CMK (cell line): Measurements from ENCODE around the gene TXLNB.
"Not testable (repeated sequence)": the region's sequence is repeated elsewhere in the genome, so short reads cannot be mapped to it uniquely, and the experiment has no call there.

ENCODE experiments used
- DNase-seq: peaks from one replicate; pipeline ENCODE4 v3.0.0-alpha.2; 2010; ENCODE audit warnings: low read depth

The TXLNB gene

DNA sequence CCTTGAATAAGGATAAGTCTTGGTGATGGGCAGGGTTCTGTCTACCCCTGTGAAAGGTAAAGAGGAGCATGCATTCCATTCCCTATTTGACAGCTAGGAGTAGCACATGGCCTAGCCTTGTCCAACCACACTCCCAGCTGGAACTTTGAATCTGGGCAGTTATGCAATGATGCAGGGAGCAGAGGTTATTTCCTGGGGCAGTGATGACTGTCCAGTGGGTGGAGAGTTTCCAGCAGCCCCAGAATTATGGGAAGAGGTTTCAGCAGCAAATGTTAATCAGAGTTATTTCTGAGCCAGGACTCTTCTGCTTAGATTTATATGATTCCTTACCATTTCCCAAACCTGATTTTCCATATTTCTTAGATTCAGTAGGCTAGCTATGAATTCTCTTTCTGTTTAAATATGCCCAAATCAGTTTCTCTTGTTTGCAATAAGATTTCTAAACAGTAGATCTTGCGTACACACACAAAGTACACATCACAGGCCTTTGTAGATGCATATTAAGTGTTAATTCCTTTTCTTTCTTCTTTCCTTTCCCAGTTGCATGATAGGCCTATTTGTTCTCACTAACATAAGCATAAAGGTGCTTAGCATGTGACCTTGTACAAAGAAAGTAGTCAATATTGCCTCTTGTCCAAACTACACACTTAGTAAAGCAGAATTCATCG, 17.3 kb upstream of the TXLNB start:
- DNase-seq: no peak

DNA sequence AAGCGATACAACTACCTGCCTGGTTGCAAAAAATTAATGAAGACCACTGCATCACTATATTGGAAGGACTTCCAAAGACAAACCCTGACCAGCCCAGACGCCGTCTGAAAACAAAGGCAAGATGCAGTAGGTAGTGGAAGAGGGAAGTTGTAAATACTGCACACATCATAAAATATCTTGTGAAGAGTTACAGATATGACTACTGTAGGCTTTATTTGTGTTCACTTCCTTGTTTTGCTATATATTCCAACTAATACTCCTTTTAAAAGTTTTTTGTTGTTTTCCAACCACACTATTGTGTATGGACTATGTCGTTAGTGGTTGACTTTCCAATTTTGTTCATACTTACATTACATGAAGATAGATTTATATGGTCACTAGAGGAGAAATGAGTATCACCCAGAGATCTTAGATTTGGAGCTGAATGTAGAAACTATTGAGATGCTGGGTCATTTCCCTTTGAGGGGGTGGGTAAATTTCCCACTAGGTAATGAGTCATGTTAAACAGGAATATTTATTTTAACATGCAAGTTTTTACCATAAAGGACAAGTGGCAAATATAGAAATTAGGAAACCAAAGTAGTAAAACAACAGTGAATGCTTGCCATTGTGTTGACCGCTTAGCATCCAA, 16.6 kb upstream of the TXLNB start:
- no peak for DNase-seq

DNA sequence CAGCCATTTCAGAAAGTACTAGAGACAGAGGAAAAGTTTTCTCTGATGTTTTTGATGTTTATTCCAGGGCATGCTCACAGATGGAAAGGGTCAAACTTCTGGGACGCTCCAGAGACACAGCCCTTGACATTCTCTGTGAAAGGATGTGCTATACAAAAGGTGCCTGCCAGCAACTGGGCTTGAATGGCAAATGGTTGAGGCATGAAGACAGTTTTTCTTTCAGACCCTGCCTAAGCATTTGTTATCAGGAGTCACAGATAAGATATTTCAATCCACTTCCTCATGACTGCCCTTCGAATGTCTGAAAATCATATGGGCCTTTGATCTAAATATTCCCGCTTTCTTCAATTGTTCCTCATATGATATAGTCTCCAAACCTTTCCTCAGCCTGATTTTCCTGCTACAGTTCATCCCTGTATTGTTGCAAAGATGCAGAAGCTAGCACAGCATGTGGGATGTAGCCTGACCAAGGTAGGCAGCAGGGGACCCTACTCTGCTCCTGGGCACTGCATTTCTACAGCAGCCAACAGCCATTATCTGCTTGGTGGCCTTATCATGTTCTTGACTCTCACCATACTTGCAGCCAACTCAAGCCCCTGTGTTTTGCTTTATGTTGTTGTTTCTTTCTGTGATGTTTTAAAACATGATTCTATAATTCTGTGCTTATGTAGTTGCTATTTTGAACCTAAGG, 14.6 kb upstream of the TXLNB start:
- DNase-seq: no peak

DNA sequence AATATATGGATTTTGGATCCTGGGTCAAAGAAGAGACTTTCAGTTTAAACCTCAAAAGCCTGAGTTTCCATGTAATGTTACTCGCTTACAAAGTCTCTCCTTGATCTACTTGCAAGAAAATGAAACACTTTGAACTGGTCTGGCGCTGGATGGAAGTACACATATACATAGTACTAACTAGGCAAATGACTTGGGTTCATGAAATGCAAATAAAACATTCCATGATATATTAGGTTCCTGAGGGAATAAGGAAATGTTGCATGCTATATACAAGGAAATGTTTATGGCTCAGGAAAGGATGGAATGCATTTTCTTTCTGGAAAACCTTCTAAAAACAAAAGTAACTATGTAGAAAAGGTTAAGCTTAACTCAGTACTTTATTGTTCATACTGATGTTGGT, 11.4 kb upstream of the TXLNB start:
- no peak for DNase-seq

DNA sequence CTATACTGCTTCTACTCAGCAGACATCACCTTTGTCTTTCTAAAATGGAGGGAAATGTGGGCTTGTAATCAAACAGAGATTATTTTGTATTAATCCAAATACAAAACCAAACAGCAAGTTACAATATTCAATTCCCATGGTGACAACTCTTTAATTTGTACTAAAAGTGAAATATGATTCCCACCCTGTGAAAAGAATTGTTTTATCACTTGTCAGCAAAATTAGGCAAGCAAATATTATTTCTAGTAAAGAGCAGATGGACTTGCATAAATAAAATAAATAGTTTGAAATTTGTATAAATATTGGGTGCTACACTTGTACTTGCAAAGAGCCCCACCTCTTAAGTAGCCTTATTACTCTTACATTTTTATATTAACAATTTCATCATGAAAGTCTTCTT, 6.1 kb upstream of the TXLNB start:
- DNase-seq: no peak

DNA sequence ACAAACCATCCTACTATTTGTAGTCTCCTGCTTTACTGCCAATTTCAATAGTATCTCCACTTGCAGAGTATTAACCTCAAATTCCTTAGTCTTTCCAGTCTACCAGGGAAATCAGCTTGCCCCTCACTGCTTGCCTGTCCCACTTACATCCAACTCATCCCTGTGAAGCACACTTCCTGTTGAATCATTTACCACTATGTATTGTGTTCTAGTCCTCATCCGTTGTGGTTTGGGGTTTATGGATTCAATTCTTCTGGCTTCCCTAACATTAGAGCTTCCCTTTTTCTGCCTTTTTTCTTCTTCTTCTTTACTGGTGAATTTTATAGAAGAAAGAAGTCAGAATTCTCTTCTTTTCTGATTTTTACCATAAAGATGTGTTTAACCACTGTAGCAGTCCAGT, 5.1 kb upstream of the TXLNB start:
- no peak for DNase-seq

DNA sequence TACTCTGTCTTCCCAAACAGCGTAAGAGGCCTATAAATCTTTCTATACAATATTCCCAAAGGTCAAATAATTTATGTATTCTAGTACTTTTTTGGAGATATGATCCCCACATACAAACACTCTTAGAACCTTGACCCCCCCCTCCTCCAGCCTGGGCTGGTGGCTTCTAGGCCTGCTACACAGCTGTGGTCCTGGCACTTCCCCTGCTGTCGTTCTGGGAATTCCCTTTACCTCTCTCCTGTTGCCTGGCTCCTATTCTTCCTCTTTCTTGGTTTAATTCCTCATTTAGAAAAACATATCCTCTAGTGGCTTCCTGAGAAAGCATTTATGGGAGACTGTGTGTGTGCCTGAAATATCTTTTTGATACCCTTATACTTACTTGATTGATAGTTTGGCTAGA, 4.1 kb upstream of the TXLNB start:
- DNase-seq: no peak

DNA sequence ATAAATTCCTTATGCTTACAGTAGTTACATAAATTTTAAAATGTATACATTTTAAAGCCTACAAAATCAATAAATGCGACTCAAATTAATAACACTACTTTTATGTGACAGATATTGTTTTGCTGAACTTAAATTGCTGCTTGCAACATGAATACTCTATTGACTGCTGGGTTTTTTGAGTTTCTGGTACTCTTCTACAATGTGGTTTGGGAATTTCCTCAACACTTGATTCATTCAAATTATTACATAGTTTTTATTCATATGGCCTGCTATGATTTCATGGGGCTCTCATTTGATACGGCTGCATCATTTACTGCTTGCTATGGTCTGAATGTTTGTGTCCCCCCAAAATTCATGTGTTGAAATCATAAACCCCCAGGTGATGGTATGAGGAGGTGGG, 2.3 kb upstream of the TXLNB start:
- DNase-seq: no peak

DNA sequence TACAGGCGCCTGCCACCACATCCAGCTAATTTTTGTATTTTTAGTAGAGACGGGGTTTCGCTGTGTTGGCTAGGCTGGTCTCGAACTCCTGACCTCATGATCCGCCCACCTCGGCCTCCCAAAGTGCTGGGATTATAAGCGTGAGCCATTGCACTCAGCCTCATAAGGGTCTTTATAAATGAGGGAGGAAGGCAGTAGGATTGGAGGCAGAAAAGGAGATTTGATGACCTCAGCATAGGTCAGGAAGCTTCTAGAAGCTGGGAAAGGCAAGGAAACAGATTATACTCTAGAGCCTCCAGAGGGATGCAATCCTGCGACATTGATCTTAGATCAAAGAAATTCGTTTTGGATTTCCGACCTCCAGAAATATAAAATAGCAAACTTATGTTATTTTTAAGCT, 1.4 kb upstream of the TXLNB start:
- DNase-seq: not testable (repeated sequence)

DNA sequence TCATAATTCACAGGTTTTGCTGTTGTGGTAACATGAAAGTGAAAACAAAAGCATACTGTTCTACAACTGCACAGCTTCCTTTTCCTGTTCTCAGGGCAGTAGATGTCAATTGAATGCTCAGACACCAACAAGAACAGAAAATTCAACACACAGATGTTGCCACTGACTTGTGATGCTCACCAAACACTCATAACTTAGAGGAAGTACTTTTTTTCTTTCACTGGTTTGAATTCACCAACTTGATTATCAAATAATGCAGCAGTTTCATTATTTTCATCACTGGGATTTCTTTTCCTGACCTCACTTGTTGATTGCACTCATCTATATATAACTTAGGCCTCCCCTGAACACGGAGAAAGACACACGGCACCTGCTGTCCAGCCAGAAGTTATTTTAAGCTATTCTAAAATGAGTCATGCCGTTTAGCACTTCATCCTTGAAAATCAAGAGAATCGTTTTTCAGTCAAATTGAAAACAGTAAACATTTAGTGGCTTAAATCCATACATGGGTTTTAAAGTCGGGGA, 949 bp downstream of the TXLNB start:
- no peak for DNase-seq

DNA sequence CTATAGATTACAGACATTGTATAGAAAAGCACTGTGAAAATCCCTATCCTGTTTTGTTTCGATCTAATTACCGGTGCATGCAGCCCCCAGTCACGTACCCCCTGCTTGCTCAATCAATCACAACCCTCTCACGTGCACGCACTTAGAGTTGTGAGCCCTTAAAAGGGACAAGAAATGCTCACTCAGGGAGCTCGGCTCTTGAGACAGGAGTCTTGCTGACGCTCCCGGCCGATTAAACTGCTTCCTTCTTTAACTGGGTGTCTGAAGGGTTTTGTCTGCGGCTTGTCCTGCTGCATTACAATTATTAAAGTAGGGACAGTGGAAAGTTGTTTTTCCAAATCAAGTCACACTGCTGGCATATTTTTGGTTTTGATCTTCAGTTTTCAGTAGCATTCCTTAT, 2.6 kb downstream of the TXLNB start:
- no peak for DNase-seq

DNA sequence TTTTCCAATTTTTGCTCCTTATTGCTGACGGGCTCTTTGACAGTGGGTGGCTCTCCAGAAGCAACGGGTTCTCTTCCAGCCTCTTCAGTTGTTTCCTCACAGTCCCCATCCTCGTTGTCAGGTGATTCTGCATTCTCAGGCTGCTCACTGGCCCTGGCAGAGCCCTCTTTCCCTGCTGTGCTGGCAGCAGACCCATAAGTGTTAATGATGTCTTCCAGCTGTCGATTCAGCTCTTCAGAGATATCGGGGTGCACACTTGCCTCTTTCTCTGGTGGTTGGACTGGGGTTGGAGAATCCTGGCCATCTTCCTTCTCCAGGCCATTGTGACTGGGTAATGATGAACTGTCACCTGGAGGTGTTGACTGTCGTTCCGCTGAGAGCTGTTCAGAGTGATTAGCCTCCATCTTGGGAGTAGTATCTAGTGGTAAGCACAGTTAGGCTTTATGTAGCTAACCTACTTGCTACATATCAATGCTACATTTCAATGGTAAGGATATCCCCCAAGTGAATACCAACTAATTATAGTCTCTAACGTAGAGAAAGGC, 3.2 kb downstream of the TXLNB start:
- no peak for DNase-seq

DNA sequence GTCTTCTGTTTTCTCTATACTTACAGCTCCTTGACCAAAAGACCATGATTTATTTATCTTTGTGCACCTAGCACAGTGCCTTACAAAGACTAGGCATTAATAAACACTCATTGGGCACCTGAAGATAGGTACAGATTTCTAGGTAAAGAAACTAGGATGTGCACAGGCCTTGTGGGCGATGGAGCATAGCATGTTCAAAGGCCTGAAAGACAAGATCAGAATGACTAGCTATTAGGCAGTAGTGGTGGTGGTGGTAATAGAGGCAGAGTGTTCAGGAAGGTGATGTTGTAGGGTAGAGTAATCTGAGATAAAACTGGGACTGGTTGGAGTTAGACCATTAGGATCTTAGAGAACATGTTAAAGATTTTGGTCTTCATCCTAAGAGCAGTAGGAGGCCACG, 3.9 kb downstream of the TXLNB start:
- no peak for DNase-seq

DNA sequence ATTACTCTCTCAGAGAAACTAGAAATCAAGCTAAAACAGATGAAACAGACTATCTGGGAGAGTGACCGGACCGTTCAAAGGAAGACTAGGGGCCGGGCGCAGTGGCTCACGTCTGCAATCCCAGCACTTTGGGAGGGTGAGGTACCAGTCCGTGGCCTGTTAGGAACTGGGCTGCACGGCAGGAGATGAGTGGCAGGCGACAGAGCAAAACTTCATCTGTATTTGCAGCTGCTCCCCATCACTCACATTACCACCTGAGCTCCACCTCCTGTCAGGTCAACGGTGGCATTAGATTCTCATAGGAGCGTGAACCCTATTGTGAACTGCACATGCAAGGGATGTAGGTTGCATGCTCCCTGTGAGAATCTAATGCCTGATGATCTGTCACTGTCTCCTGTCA, 5.4 kb downstream of the TXLNB start:
- not testable (repeated sequence) for DNase-seq

DNA sequence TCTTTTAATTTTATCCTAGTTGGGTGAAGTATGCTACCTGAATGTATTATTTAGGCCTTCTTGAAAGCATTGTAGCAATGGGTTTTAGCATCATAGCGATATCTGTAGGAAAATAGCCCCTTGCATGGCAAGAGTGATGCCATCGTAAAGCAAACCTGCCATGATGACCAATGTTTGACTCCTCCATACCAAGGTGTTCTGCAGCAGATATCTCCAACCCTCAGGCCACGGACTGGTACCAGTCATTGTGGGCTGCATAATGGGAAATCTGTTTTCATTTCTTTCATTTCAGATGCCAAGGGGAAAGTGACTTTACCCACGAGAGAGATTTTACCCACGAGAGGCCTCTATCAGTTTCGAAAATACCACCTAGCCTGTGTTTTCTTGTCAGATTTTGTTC, 6.2 kb downstream of the TXLNB start:
- no peak for DNase-seq

DNA sequence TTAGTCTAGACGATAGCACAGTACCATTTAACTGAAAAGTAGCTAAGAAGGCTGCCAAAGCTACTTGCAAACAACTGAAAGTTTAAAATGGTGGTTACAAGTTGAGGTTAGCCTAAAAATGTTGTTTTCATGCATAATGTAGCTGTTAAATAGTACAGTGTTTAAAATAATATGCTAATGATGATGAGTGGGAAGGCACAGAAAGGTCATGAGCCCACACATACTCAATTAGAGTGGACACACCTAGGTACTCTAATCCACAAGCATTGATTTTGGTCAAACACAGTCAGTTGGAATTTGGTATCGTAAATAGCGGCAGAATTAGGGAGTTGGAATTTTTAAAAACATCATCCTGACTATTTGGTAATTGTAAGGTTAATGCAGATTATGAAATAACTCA, 7.0 kb downstream of the TXLNB start:
- DNase-seq: no peak

DNA sequence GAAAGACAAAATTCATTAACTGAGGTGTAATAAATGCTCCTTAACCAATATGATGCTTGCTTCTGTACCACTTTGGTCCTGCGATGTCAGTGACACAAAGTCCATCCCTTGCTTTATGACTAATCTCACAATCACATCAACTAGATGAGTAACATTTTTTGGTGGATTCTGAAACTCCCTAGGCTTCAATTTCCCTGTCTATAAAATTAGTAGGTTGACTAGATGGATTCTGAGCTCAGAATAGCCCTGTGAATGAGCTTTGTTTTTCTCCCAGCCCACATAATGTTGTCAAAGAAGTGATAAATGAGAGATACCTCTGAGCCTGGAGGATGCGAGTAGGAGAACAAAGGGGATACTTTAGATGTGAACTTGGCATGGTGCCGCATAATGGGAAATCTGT, 9.1 kb downstream of the TXLNB start:
- no peak for DNase-seq

DNA sequence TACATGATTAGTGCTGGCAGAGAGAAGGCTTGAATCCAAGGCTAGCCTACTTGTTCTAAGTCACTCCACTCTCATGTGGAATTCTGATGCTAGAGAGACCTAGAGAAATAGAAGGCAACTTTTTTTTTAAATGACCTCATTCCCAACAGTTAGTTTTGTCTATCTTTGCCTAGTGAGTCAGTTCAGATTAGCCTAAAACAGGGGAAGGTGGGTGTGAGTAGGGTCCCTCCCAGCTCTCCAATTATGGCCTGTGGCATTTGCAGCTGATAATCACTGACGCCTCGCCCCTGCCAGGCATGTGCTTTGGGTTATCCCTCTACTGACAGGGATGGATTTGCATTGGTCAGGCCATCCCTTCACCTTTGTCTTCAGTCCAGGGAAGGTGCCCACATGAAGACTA, 13.6 kb downstream of the TXLNB start:
- no peak for DNase-seq

DNA sequence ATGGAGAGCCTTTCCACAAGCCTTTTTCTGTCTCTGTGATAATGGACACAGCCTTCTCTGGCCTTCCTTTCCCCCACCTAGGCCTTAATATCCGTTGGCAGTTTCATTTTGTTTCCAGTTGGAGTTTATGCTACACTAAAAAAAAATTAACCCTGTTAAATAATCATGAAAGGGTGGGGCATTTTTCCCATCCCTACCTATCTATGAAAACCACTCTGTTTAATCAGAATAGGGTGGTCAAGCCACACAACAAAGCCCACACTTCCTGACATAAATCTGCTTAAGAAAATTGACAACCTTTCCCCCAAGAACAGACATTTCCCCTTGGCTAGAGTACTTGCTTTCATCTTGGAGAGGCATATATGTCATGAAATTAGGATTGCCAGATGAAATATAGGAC, 14.2 kb downstream of the TXLNB start:
- DNase-seq: no peak

DNA sequence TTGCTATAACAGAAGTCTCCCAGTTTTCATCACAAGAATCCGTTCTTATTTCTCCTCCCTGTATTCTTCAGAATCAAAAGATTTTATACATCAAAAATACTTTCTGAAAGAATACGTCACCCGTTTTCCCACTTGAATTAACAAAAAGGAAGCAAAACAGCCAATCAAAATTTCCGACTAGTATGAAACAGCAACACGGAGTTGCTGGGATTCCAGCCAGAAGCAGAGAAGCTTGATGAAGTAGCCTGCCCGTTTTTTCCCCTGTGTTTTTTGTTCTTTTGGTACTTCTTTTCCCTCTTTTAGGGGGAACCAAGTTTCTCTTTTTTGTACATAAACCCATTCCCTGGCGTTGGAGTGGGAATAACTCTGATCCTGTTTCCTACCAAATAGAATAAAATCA, 14.6 kb downstream of the TXLNB start:
- no peak for DNase-seq

DNA sequence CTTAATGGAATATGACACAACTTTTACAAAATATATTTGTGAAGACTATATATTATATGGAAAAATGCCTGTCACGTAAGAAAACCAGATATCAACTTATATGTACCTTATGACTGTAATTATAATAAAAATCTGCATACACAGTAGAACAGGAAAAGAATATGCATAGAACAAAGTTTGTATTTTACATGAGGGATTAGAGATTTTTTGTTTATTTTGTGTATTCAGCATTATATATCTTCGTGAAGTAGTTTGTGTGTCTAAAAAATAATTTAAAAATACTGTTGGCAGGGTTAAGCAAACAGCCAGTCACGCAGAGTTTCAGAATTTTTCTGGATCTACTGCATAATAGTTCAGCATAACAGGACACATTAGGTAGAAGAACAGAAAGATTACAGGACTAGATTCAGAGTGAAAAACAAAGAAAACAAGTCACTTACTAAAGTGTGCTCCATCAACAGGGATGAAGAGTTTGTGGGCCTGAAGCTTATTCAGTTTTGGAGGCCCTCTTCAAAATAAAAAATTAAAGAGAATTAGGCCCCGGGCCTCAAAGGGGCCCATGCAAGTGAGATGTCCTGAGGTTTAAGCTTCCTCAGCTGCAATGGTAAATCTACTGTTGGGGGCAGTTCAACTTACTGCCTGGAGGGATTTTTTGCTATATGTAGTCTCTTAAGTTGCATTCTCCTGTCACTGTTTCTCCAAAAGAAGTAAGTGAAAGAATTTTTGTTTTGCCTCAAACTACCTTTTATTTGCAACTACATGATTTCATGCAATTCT, 16.3 kb downstream of the TXLNB start:
- no peak for DNase-seq

DNA sequence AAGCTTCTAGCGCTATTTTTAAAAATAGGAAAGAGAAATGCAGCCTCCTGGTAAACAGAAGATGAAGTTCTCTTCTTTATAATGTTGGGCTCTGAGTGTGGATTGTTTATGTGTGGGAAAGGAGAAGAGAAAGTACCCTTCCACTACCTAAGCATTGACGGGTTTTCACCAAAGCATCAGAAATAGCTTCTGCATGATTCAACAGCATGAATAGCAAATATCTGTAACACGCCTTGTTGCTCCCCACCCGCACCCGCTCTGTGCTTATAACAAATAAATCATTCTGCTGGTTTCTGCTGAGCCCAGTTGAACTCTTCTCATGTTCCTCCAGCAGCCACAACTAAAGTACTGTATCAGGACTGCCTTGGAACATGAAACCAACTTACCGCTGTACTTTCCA, 20.7 kb downstream of the TXLNB start:
- DNase-seq: no peak
